Dendritic cell treated with granulocyte-macrophage colony-stimulating factor and Interleukin-4, amounts not matched to agents 40 ng/mL and 50 ng/mL, for 4 days (primary cell): ENCODE results near the gene P2RY14.

Experiments used
- H3K27ac Mint-ChIP-seq: one replicate; pipeline ENCODE4 v1.8.0; 2022; ENCODE audit warnings: mild to moderate bottlenecking, mixed read lengths
- H3K27me3 Mint-ChIP-seq: one replicate; pipeline ENCODE4 v1.8.0; 2022; ENCODE audit warnings: mild to moderate bottlenecking, mixed read lengths
- H3K36me3 Mint-ChIP-seq: one replicate; pipeline ENCODE4 v1.8.0; 2022; ENCODE audit warnings: low read depth, mixed read lengths
- H3K4me1 Mint-ChIP-seq: one replicate; pipeline ENCODE4 v1.8.0; 2022; ENCODE audit warnings: low read depth, mixed read lengths
- H3K4me3 Mint-ChIP-seq: one replicate; pipeline ENCODE4 v1.8.0; 2022; ENCODE audit warnings: mild to moderate bottlenecking, moderate library complexity, mixed read lengths
- H3K9me3 Mint-ChIP-seq: one replicate; pipeline ENCODE4 v1.8.0; 2022; ENCODE audit warnings: mixed read lengths
- intact Hi-C: fragments of 100-400 bp; cut with micrococcal nuclease; formaldehyde crosslinking; loops from one replicate; pipeline ENCODE4 v1.15.0; 2022

P2RY14 gene

DNA sequence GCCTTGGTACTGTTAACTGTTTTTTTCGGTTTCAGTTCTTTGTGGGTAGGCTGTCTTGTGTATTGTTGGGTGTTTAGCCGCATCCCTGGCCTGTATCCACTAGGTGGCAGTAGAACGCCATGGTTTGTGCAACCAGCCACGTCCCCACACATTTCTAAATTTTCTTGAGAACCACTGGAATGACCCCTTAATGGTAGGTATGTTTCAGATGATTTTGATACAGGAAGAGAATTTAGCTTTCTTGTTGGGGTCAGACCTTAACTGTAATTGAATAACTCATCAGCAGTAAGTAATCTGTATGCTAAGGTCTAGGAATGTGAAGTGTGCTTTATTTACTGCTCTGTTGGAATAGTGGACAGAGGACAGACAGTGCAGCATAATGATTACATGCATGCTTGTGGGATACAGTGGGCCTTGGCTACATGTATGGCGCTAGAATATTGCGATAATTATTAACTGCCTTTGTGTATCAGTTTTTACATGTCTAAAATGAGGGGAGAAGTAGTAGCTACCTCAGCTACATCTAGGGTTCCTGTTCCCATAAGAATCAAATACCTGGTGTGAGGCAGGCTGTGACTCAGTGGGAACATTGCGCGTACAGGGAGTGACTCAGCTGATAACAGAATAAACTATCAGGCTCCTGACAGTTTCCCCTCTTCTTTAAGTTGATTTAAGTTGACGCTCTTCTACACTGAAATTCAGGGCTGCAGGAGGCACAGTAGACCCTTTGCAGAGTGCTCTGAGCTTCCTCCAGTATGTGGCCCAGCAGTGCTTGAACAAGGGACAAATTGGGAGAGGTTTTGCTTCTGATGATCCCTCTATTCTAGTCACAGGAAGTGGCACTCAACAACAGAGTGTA lies 50.3 kb downstream of the P2RY14 start:
- Mint-ChIP-seq H3K4me3 (peak overlapping the region; percentile 13), H3K27ac (peak overlapping the region; percentile 80)

DNA sequence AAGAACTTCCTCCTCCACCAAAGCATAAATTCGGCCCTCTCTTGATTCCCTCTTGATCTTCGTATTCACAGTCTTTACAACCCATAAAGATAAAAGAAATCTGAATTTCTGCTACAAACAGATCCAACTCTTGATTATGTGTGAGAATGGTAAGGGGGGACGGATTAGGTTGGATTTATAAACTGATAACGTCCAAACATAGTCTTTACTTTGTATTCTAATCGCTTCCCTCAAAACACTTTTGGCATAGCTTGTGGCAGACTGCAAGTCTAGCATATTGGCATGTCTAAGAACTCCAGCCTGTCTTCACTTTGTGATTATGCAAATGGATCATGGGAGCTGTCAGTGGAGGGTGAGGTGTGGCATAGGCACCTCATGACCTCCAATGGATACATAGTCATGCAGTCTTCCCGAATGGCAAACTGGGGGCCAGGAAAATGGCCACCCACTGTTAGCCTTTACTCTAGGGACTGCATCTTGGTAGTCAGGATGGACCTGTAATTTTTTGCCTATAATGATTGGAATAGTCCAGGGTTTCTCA lies 51.0 kb downstream of the P2RY14 start:
- Mint-ChIP-seq H3K4me3 (peak overlapping the region; percentile 13), H3K4me1 (peaks cover 72% of the 10 kb centered on the region), H3K27me3 (no peaks in the 10 kb centered on the region), H3K36me3 (peaks cover 33% of the 10 kb centered on the region), H3K9me3 (peaks cover 21% of the 10 kb centered on the region), H3K27ac (peak overlapping the region; percentile 80)
- intact Hi-C loops: loop anchor here (1.0 to 5.0 kb wide), 3 partner anchors 58 to 690 kb away; no protein-coding TSS in a partner anchor

More for the DNA sequence above, 50.3 kb downstream of the P2RY14 start:
- Mint-ChIP-seq H3K36me3 (peaks cover 33% of the 10 kb centered on the region), H3K27me3 (no peaks in the 10 kb centered on the region), H3K4me1 (peaks cover 75% of the 10 kb centered on the region), H3K9me3 (peaks cover 15% of the 10 kb centered on the region)
- intact Hi-C loops: loop anchor here (1.0 to 5.0 kb wide), 4 partner anchors 55 to 689 kb away; no protein-coding TSS in a partner anchor

DNA sequence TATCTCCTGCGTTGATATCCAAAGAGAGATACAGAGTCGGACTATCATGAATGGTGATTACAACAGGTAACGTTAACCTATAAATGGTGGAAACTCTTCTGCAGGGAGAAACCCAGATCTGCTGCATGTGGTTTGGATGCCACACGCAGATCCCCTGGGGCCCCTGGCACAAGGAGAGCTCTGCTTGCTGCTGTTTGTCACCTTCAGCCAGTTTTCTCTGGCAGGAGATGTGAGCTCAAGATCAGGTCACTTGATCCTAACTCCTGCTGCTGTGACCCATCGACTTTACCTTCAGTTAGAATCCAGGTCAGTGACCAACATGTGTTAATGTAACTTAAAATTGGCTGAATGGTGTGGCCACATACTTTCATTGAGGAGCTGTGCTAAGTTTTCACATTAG lies 51.5 kb downstream of the P2RY14 start:
- peaks cover 26% of the 10 kb centered on the region for H3K9me3 Mint-ChIP-seq
- intact Hi-C loops: loop anchor here (1.0 to 5.0 kb wide), 3 partner anchors 58 to 690 kb away; no protein-coding TSS in a partner anchor
- peaks cover 68% of the 10 kb centered on the region for H3K4me1 Mint-ChIP-seq
- H3K27ac Mint-ChIP-seq: peak overlapping the region; percentile 80
- no peaks in the 10 kb centered on the region for H3K27me3 Mint-ChIP-seq
- no peak overlapping the region for H3K4me3 Mint-ChIP-seq
- peaks cover 33% of the 10 kb centered on the region for H3K36me3 Mint-ChIP-seq

DNA sequence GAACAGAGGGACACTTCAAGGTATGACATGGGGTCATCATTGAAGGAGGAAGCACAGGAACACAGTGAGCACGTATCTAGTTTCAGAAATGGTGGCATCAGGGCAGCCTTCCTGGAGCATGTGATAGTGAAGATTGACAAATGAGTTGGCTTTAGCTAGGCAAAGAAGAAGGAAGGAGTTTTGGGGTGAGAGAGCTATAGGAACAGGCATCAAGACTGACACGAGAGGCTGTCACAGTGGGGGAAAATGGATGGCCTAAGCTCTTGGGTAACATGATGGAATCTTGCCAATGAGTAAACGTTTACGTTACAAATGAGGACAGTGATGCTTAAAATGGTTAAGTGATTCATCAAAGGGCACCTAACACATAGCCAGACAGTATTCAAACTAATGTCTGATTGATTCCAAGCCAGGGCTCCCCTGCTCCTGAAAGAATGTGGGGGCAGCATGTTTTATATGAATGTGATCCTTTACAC lies 52.2 kb downstream of the P2RY14 start:
- Mint-ChIP-seq H3K36me3 (peaks cover 40% of the 10 kb centered on the region), H3K27me3 (no peaks in the 10 kb centered on the region), H3K9me3 (peaks cover 33% of the 10 kb centered on the region), H3K4me1 (peaks cover 66% of the 10 kb centered on the region), H3K27ac (peak overlapping the region; percentile 49), H3K4me3 (no peak overlapping the region)
- intact Hi-C loops: loop anchor here (5.0 kb wide), 2 partner anchors 616 to 691 kb away; no protein-coding TSS in a partner anchor

DNA sequence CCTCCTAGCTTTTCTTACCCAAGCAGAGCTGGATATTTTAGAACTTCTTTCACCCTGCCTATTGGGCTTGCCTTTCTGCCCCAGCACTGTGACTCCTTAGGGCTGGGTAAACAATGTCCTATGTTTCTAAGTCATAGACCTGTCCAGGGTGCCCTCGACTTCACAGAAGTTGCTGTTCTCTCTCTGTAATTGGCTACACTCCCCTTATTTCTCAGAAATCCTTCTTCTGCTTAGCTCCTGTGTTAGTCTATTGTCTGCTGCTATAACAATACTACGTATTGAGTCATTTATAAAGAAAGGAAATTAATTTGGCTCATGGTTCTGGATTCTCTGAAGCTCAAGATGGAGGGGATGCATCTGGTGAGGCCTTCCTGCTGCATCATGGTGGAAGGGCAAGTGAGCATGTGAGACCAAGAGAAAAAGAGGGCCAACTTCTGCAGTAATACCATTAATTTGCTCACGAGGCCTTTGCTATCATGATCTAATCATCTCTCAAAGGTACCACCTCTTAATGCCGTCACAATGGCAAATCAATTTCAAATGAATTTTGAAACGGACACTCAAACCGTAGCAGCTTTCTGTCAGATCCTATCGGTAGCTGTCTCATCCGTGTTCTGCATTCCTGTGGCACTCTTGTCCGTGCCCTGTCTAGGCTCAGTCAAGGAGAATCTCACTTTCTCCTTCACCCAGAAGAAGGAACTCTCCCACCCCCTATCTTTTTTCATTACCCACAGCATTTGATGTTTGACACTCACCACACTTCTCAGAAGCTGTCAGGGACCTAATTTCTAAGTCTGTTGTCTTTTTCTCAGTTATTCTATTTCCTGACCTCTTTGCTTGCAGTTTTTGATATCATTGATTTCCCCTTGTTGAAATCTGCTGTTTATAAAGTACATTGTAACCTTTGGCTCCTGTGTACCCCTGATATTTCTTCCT lies 53.0 kb downstream of the P2RY14 start:
- peaks cover 64% of the 10 kb centered on the region for H3K4me1 Mint-ChIP-seq
- peaks cover 41% of the 10 kb centered on the region for H3K9me3 Mint-ChIP-seq
- peak overlapping the region; percentile 49 for H3K27ac Mint-ChIP-seq
- H3K4me3 Mint-ChIP-seq: no peak overlapping the region
- H3K27me3 Mint-ChIP-seq: no peaks in the 10 kb centered on the region
- intact Hi-C loops: loop anchor here (5.0 kb wide), 2 partner anchors 617 to 692 kb away; no protein-coding TSS in a partner anchor
- H3K36me3 Mint-ChIP-seq: peaks cover 48% of the 10 kb centered on the region

DNA sequence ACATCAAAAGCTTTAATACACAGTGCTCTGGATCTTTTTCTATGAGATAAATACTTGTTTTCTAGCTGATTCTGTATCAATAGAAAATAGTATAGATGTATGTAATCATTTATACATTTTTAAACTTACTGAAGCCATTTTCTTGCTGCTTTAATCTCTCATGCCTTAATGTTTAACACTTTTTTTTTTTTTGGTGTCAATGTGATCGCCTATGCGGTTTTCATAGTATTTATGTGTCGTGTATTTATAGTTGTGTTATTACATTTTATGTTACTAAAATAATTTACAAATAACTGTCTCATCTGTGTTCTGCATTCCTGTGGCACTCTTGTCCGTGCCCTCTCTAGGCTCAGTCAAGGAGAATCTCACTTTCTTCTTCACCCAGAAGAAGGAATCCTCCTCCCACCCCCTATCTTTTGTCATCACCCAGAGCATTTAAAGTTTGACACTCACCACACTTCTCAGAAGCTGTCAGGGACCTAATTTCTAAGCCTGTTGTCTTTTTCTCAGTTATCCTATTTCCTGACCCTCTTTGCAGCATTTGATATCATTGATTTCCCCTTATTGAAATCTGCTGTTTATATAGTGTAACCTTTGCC lies 54.0 kb downstream of the P2RY14 start:
- peaks cover 42% of the 10 kb centered on the region for H3K9me3 Mint-ChIP-seq
- intact Hi-C loops: no loop called here
- peak overlapping the region; percentile 49 for H3K27ac Mint-ChIP-seq
- no peaks in the 10 kb centered on the region for H3K27me3 Mint-ChIP-seq
- H3K4me3 Mint-ChIP-seq: no peak overlapping the region
- H3K36me3 Mint-ChIP-seq: peaks cover 54% of the 10 kb centered on the region
- H3K4me1 Mint-ChIP-seq: peaks cover 56% of the 10 kb centered on the region

DNA sequence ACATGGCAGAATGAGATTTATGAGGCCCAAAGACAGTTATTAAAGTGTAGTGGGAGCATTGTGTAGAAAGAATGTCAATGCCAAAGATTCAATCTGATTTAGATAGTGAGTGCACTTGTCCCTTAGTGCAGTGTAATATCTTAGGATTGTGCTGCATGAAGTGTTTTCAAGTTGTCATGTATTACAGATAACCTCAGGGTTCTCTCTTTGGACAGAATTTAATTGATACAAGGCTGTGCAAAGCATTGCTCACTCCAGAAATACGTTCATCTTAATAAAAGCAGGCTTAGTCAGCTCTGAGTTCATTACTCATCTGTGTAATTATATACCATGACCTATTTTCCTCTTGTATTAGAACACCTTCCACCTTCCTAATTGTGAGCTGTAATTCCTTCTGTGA lies 59.3 kb downstream of the P2RY14 start:
- Mint-ChIP-seq H3K27me3 (no peaks in the 10 kb centered on the region), H3K27ac (no peak overlapping the region), H3K9me3 (peaks cover 34% of the 10 kb centered on the region), H3K4me1 (peaks cover 34% of the 10 kb centered on the region), H3K4me3 (no peak overlapping the region), H3K36me3 (peaks cover 56% of the 10 kb centered on the region)
- intact Hi-C loops: no loop called here

DNA sequence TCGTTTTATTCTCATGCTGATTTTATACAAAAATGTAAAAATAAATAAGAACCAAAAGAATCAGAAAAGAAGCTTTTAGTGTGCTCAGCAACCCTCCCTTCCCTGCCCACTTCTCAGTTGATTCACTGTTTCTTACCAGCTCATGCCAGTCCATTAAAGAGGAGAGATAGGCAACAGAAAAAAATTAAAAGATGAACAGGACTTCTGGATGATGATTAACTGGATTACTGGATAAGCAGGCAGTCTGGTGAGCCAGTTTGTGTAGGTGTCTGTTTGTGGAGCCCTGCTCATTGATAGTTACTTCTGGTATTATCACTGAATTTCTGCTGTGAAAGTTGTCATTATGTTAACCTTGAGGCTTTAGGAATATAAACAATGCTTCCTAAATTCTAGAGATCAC lies 60.2 kb downstream of the P2RY14 start:
- peaks cover 43% of the 10 kb centered on the region for H3K4me1 Mint-ChIP-seq
- H3K36me3 Mint-ChIP-seq: peaks cover 60% of the 10 kb centered on the region
- H3K27ac Mint-ChIP-seq: no peak overlapping the region
- H3K9me3 Mint-ChIP-seq: peaks cover 28% of the 10 kb centered on the region
- intact Hi-C loops: no loop called here
- no peaks in the 10 kb centered on the region for H3K27me3 Mint-ChIP-seq
- H3K4me3 Mint-ChIP-seq: no peak overlapping the region

DNA sequence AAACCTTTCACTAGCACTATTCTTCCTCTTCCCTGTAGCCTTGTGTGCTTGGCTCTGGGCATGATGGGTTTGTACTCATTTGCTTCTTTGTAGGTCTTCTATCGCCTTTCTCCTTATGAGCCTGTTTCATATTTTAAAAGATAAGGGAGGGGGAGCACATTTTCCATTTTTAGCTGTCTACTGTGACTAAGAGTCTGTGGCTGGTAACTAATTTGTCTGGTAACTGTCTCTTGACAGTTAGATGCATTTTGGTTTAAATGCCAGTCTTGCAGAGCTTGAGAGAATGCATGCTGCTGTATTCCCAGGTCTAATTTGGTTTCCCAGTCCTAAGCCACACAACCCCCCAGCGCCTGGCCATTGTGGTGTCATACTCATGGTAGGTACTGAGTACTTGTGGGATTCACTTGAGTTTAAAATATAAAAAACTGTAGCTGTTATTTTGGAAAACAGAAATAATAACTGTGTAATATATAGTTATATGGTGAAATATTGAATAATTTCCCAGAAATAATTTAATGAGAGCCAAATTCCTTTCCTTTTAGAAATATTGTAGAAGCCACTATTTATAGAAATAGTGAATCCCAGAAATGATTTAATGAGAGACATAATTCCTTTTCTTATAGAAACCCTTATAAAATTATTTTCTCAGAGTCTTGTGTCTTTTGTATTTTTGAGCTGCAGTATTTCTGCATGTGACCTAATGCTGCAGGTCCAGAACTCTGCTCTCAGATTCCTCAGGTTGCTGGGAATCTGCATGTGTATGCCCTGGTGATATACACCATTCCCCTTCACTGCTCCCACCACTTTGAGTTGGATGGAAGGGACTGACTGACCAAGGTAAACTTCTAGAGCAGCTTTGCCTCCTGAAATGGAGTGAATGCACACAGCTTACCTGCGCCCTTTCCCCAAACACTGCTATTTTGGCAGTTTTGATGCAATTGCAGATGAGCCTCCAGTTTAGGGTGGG lies 61.4 kb downstream of the P2RY14 start:
- intact Hi-C loops: no loop called here
- Mint-ChIP-seq H3K36me3 (peaks cover 51% of the 10 kb centered on the region), H3K9me3 (peaks cover 17% of the 10 kb centered on the region)

DNA sequence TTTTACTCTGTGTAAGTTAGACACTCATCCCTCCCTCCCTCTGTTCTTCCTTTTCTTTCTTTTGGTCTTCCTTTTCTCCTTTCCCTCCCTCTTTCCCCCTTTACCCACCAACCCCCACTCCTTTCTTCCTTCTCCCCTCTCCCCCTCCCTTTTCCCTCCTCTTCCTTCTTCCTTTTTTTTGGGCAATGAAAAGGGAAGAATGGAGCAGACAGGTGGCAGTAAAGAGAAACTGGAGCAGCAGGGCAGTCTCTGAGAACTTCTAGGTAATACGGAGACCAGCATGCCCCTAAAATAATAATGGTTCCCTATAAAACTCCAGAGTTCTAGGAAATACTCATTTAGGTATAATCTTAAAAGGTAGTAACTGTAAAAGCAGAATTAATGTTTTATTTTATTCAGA lies 63.9 kb downstream of the P2RY14 start:
- intact Hi-C loops: no loop called here
- H3K9me3 Mint-ChIP-seq: no peaks in the 10 kb centered on the region
- H3K27ac Mint-ChIP-seq: peak overlapping the region; percentile 41
- peaks cover 60% of the 10 kb centered on the region for H3K4me1 Mint-ChIP-seq
- H3K27me3 Mint-ChIP-seq: no peaks in the 10 kb centered on the region
- peaks cover 29% of the 10 kb centered on the region for H3K36me3 Mint-ChIP-seq
- H3K4me3 Mint-ChIP-seq: no peak overlapping the region

More for the DNA sequence above, 61.4 kb downstream of the P2RY14 start:
- Mint-ChIP-seq H3K27me3 (no peaks in the 10 kb centered on the region), H3K27ac (peak overlapping the region; percentile 73), H3K4me3 (no peak overlapping the region), H3K4me1 (peaks cover 49% of the 10 kb centered on the region)

DNA sequence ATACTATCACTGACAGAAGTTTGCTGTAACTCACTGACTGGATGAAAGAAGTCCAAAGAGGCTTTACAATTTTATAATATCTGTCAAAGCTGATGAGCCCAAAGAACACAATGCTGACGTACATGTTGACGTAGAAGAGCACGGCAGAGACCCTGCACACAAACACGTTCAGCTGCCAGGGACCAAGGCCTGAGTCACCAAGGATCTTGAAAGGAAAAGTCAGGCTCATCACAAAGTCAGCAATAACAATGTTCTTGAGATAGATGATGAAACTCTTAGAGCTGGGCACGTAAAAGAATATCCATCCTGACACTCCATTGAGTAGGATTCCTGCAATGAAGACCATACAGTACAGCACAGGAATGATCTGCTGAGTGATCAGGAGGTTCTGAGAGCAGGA lies 64.5 kb downstream of the P2RY14 start:
- intact Hi-C loops: no loop called here
- peak overlapping the region; percentile 41 for H3K27ac Mint-ChIP-seq
- peaks cover 29% of the 10 kb centered on the region for H3K36me3 Mint-ChIP-seq
- no peak overlapping the region for H3K4me3 Mint-ChIP-seq
- H3K4me1 Mint-ChIP-seq: peaks cover 62% of the 10 kb centered on the region
- H3K9me3 Mint-ChIP-seq: no peaks in the 10 kb centered on the region
- H3K27me3 Mint-ChIP-seq: no peaks in the 10 kb centered on the region

DNA sequence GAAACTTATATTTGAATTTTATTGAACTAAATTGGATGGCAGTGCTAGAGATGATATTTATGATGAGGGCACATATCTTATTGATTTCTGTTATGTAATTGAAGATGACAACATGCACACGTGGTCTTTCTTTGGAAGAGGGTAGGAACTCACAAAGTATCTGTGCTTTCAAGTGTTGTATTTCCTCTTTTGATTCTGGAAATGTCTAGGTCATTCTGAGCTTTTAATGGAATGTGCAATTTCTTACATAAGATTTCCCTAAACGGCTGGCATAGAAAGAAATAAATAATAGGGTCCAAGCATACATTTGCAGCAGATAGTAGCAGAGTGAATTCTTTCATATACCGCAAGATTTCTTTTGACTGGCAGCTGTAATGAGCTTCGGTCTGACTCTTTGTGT lies 65.2 kb downstream of the P2RY14 start:
- H3K4me1 Mint-ChIP-seq: peaks cover 67% of the 10 kb centered on the region
- H3K9me3 Mint-ChIP-seq: no peaks in the 10 kb centered on the region
- no peak overlapping the region for H3K4me3 Mint-ChIP-seq
- peaks cover 29% of the 10 kb centered on the region for H3K36me3 Mint-ChIP-seq
- H3K27me3 Mint-ChIP-seq: no peaks in the 10 kb centered on the region
- intact Hi-C loops: no loop called here
- peak overlapping the region; percentile 41 for H3K27ac Mint-ChIP-seq
